Activated CD8-positive, alpha-beta T cell treated with anti-CD3 and anti-CD28 coated beads for 36 hours (primary cell): ENCODE data around the gene AGBL1. TPM values are rescaled to one million over a fixed set of nuclear protein-coding genes. Genes with fewer than 3 reads are reported as not detected.

Experiments used
- ATAC-seq: fragments of 200-7000 bp; cut with Tn5 transposase; one replicate; pipeline ENCODE4 v1.10.0; 2021; ENCODE audit warnings: mild to moderate bottlenecking, moderate library complexity
- CTCF ChIA-PET: fragments of 350-600 bp; sonication (Branson Sonifier 250); formaldehyde crosslinking; loops from one replicate; lab custom pipeline; 2021; ENCODE audit warnings: antibody characterized with exemption; lab: Charles Lee
- POLR2A ChIA-PET: fragments of 350-600 bp; sonication (Branson Sonifier 250); formaldehyde crosslinking; loops from one replicate; lab custom pipeline; 2021; ENCODE audit warnings: antibody characterized with exemption; lab: Charles Lee
- DNase-seq: peaks from one replicate; pipeline ENCODE4 v3.0.0-alpha.2; 2020
- H3K27ac Mint-ChIP-seq: one replicate; pipeline ENCODE4 v1.8.0; 2021; ENCODE audit warnings: mild to moderate bottlenecking, mixed read lengths
- H3K27me3 Mint-ChIP-seq: one replicate; pipeline ENCODE4 v1.8.0; 2021; ENCODE audit warnings: mixed read lengths
- H3K36me3 Mint-ChIP-seq: one replicate; pipeline ENCODE4 v1.8.0; 2021; ENCODE audit warnings: low read depth, mixed read lengths
- H3K4me1 Mint-ChIP-seq: one replicate; pipeline ENCODE4 v1.8.0; 2021; ENCODE audit warnings: low read depth, mixed read lengths
- H3K4me3 Mint-ChIP-seq: one replicate; pipeline ENCODE4 v1.8.0; 2021; ENCODE audit warnings: mild to moderate bottlenecking, moderate library complexity, mixed read lengths
- H3K9me3 Mint-ChIP-seq: one replicate; pipeline ENCODE4 v1.8.0; 2021; ENCODE audit warnings: mixed read lengths
- CTCF ChIP-seq: fragments of 200-600 bp; IDR thresholded peaks from one replicate; pipeline ENCODE4 v1.8.0; 2022; ENCODE audit warnings: antibody characterized with exemption, mild to moderate bottlenecking
- intact Hi-C: fragments of 100-400 bp; cut with micrococcal nuclease; formaldehyde crosslinking; loops from one replicate; pipeline ENCODE4 v1.10.0; 2022
- total RNA-seq, 2 experiments: library from RNA; stranded (reverse); gene quantifications; one replicate each; pipeline ENCODE4 v1.2.3, GENCODE V29; 2021

Gene AGBL1
- total RNA-seq, 2 experiments from 2014 or later: not detected

GRCh38 chr15:86615411-86615810 lies 535.7 kb downstream of the AGBL1 start:
- no peak for TF ChIP-seq CTCF
- DNase-seq: no peak
- ATAC-seq: no peak
- Mint-ChIP-seq H3K27me3 (no peaks in the 10 kb centered on the region), H3K9me3 (no peaks in the 10 kb centered on the region), H3K27ac (no peak overlapping the region), H3K4me3 (no peak overlapping the region), H3K36me3 (peaks cover 2% of the 10 kb centered on the region), H3K4me1 (peaks cover 44% of the 10 kb centered on the region)
- intact Hi-C loops: no loop called here
- POLR2A ChIA-PET: no interaction called here
- CTCF ChIA-PET: no interaction called here

- DNase-seq: no peak
- POLR2A ChIA-PET: no interaction called here
Measured at GRCh38 chr15:86615816-86616215, 536.1 kb downstream of the AGBL1 start.

GRCh38 chr15:86616771-86617170 lies 537.1 kb downstream of the AGBL1 start:
- intact Hi-C loops: no loop called here
- no peak for TF ChIP-seq CTCF
- Mint-ChIP-seq H3K36me3 (peaks cover 2% of the 10 kb centered on the region), H3K27me3 (peaks cover 3% of the 10 kb centered on the region), H3K4me1 (peaks cover 46% of the 10 kb centered on the region), H3K4me3 (no peak overlapping the region), H3K9me3 (no peaks in the 10 kb centered on the region), H3K27ac (no peak overlapping the region)
- DNase-seq (no peak), ATAC-seq (no peak)
- ChIA-PET POLR2A (no interaction called here), CTCF (no interaction called here)

More at GRCh38 chr15:86615816-86616215, 536.1 kb downstream of the AGBL1 start:
- ATAC-seq: no peak
- no peak for TF ChIP-seq CTCF
- CTCF ChIA-PET: no interaction called here
- Mint-ChIP-seq H3K9me3 (no peaks in the 10 kb centered on the region), H3K27ac (peak overlapping the region; percentile 7), H3K36me3 (peaks cover 2% of the 10 kb centered on the region), H3K4me1 (peaks cover 47% of the 10 kb centered on the region), H3K27me3 (peaks cover under 1% of the 10 kb centered on the region), H3K4me3 (no peak overlapping the region)
- intact Hi-C loops: no loop called here

DNA sequence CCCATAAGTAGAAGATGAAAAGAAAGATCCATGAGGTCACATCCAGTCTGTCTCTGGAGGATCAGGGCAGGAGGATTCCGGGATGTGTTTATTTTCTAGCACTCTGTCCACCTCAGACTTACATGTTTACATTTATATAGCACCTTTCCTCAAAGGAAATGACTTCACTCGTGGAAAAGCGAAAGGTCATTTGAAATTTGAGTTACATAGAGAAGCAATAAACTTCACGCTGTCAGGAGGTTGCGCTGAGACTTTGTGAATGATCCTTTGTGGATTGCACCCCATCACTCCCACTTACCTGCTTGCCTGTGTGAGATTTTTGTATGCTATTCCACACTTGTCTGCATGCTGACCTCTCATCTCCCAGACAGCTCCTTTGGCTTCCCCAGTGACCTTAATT lies 540.5 kb downstream of the AGBL1 start:
- intact Hi-C loops: no loop called here
- H3K36me3 Mint-ChIP-seq: peaks cover 1% of the 10 kb centered on the region
- ATAC-seq (no peak), DNase-seq (no peak)
- no peak overlapping the region for H3K27ac Mint-ChIP-seq
- no peak for TF ChIP-seq CTCF
- ChIA-PET CTCF (interaction anchor here (1.9 kb wide), 1 partner anchor 123 kb away, joined by 7 read pairs; no protein-coding TSS in a partner anchor), POLR2A (no interaction called here)
- no peaks in the 10 kb centered on the region for H3K9me3 Mint-ChIP-seq
- no peak overlapping the region for H3K4me3 Mint-ChIP-seq
- H3K27me3 Mint-ChIP-seq: peaks cover 3% of the 10 kb centered on the region
- peaks cover 35% of the 10 kb centered on the region for H3K4me1 Mint-ChIP-seq

DNA sequence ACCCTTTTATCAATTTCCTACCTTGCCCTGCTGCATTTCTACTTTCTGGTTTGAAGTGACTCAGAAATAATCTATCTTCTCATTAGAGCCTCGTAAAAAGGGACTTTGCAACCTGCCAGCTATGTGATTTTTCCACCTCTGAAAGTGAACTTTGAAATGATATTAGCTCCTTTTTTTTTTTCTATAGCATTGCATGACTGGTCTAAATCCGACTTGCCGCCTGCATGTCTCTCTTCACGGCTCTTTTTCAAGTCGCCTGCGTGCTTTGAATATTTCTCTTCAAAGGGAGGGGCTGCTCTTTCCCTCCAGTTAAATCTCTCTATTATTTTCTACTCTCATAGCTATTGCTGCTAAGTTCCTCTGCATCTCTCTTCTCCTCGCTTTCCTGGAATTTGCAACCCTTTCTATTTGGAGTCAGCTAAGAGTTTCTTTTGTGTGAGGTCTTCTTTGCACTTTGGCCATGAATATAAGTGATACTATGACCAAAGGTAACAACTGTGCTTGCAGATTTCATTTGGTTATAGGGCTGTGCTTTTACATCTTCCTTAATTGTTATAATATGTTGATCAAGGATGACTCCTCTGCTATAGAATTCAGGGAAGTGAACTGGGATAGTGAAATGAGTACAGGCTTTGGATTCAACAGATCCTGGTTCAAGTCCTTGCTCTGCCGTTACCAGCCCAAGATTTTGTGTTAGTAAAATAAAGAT lies 541.1 kb downstream of the AGBL1 start:
- H3K9me3 Mint-ChIP-seq: no peaks in the 10 kb centered on the region
- no peak for TF ChIP-seq CTCF
- H3K4me3 Mint-ChIP-seq: no peak overlapping the region
- H3K27ac Mint-ChIP-seq: no peak overlapping the region
- peaks cover 3% of the 10 kb centered on the region for H3K27me3 Mint-ChIP-seq
- intact Hi-C loops: no loop called here
- H3K4me1 Mint-ChIP-seq: peaks cover 33% of the 10 kb centered on the region
- ChIA-PET POLR2A (no interaction called here), CTCF (interaction anchor here (1.9 kb wide), 1 partner anchor 122 kb away, joined by 7 read pairs; no protein-coding TSS in a partner anchor)
- no peaks in the 10 kb centered on the region for H3K36me3 Mint-ChIP-seq
- ATAC-seq: no peak
- no peak for DNase-seq
